ENCODE data around the gene ETFDH.
"Not testable (repeated sequence)": the region's sequence is repeated elsewhere in the genome, so short reads cannot be mapped to it uniquely, and the experiment has no call there.

Gene ETFDH

GRCh38 chr4:158746537-158746936 lies 74.4 kb downstream of the ETFDH start:
- in situ Hi-C loops (cut with MboI; ENCODE audit: low sequenced_read_pairs), result not testable (repeated sequence)

- in situ Hi-C loops (cut with MboI; ENCODE audit: low sequenced_read_pairs), result no loop called here
Observed at GRCh38 chr4:158750379-158750778, 78.3 kb downstream of the ETFDH start.

DNA sequence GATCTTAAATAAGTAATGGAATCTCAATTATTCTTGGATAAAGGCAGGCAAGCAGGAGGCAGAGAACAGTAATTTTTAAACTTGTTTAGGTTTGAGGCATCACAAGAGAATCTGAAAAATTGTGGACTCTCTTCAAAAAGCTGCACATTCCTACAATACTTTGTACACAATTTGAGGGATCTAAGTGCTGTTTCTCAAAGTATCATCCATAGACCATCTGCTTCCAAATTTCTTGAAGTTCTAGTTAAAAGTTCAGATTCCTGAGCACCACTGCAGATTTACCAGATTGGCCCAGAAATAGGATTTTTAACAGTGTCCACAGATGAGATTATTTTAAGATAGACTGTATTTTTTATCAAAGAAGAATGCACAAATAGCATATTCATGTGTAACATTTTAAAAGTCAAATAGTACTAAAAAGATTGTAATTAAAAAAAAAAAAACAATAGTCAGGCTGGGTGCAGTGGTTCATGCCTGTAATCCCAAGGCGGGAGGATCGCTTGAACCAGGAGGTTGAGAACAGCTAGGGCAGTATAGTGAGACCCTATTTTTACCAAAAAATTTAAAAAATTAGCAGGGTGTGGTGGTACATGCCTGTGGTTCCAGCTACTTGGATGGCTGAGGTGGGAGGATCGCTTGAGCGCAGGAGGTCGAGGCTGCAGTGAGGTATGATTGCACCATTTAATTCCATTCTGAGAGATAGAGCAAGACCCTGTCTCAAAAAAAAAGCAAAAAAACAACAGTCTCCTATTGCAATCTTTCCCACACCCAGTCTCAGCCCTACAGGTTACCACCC lies 82.5 kb downstream of the ETFDH start:
- in situ Hi-C loops (cut with MboI; ENCODE audit: low sequenced_read_pairs), result no loop called here

DNA sequence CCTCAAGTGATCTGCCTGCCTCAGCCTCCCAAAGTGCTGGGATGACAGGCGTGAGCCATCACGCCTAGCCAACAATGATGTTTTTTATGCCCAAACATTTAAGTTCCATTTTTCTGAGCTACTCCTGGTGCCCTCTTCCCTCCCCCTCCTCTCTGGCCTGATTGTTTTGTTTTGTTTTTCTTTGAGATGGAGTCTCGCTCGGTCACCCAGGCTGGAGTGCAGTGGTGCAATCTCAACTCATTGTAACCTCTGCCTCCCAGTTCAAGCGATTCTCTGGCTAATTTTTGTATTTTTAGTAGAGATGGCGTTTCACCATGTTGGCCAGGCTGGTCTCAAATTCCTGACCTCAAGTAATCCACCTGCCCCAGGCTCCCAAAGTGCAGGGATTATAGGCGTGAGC lies 83.7 kb downstream of the ETFDH start:
- in situ Hi-C loops (cut with MboI; ENCODE audit: low sequenced_read_pairs), result not testable (repeated sequence)

- in situ Hi-C loops (cut with MboI; ENCODE audit: low sequenced_read_pairs), result no loop called here
Observed at GRCh38 chr4:158756588-158756987, 84.5 kb downstream of the ETFDH start.

- in situ Hi-C loops (cut with MboI; ENCODE audit: low sequenced_read_pairs), result no loop called here
Observed at GRCh38 chr4:158758142-158758541, 86.0 kb downstream of the ETFDH start.

- in situ Hi-C loops (cut with MboI; ENCODE audit: low sequenced_read_pairs), result no loop called here
Observed at GRCh38 chr4:158758703-158759102, 86.6 kb downstream of the ETFDH start.
